NCI-H1105 treated with DMSO at 0.1 percent for 48 hours (cell line): ENCODE results near the gene FBXO3.
"Not testable (repeated sequence)": the region's sequence is repeated elsewhere in the genome, so short reads cannot be mapped to it uniquely, and the experiment has no call there.

Source experiments
- DNase-seq: peaks from one replicate; lab custom pipeline; 2025; lab: John Stamatoyannopoulos, UW

FBXO3 gene

DNA sequence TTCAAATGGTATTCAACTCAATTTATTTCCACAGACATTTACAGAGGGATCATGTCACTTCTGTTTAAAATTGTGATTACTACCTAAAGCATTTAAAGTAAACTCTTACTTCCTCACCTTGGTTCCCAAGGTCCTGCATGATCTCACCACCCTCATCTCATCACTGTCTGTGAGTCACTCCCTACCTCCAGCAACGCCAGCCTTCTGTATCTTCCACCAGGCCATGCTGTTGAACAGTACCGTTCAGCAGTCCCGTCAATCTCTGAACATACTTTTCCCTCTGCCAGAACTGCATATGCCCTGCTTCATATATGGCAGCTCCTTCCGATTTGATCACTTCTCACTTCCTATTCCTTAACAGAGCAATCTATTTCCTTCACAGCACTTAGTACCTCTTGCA lies 2.0 kb downstream of the FBXO3 start:
- no peak for DNase-seq

DNA sequence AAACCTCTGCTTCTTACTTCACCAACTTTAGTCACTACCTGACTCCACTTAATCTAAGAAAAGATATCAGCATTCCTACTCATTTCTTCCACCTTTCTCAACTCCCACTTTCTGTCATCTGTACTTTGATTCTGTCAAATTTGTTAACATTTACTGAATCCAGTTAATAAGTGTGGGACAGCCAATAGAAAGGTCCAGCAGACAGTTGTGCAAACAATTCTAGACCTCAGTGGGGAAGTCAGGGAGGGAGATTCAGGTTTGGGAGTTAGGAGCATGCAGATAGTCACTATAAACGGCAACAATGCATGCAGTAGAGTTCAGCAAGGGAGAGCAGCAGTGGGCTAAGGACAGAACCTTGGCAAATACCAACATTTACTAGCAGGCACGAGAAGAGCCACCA lies 4.1 kb downstream of the FBXO3 start:
- DNase-seq, result no peak

DNA sequence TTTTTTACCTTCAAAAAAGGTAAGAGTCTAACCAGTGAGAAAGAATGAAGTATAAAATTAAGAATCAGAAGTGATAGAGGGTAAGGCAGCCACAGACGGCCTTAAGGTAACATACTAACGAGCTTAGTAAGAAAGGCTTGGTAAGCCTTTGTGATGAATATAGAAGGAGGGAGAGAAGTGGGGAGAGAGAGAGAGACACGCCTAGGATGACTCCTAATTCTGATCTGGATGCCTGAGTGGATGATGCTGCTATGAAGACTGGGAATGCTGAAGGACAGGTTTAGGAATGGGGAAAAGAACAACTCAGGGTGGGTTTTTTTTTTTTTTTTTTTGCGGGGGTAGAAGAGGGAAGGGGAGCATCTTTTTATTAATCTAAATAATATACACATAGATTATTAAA lies 4.8 kb downstream of the FBXO3 start:
- DNase-seq, result no peak

DNA sequence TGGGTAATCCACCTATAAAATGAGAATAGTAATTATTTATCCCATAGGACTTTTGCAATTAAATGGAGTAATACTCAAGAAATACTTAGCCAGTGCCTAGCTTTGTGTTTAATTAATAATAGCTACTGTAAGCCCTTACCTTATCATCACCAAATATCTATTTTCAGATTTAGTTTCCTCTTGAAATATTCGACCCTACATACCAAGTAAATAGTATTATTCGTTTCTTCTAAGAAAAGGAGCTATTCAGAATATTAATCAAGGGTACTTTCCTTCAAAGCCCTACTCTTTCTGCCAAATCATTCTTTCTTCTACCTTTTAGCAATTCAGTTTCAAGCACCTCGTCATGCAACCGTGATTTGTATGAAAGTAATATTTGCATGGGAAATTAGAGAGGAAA lies 6.7 kb downstream of the FBXO3 start:
- no peak for DNase-seq

DNA sequence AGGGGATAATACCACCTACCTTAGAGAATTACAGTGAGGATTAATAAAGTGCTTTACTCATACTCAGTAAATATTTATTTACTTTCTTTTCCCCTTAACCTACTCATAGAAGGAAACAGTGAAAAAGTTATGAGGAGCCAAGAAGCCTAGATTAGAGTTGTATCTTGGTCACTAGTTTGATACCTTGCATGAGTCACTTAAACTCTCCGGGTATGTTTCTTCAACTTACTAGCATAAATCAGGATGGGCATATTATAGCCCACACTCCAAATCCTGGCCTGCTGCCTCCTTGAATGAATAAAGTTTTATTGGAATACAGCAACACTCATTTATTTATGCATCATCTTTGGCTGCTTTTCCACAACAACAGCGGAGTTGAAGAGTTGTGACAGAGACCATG lies 8.2 kb downstream of the FBXO3 start:
- no peak for DNase-seq

DNA sequence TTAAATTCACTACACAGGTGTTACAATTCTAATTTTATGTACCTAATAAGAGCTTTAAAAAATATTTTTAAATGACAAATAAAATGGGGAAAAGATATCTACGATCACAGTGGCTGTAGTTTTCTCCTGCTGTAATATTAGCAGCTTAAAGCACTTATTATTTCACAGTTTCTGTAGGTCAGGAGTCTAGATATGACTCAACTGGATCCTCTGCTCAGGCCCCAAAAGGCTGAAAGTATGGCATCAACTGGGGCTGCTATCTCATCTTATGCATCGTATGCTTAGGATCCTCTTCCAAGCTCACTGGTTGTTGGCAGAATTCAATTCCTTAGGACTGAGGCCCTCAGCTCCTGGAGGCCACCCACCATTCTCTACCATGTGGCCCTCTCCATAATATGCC lies 12.8 kb downstream of the FBXO3 start:
- DNase-seq, result no peak

DNA sequence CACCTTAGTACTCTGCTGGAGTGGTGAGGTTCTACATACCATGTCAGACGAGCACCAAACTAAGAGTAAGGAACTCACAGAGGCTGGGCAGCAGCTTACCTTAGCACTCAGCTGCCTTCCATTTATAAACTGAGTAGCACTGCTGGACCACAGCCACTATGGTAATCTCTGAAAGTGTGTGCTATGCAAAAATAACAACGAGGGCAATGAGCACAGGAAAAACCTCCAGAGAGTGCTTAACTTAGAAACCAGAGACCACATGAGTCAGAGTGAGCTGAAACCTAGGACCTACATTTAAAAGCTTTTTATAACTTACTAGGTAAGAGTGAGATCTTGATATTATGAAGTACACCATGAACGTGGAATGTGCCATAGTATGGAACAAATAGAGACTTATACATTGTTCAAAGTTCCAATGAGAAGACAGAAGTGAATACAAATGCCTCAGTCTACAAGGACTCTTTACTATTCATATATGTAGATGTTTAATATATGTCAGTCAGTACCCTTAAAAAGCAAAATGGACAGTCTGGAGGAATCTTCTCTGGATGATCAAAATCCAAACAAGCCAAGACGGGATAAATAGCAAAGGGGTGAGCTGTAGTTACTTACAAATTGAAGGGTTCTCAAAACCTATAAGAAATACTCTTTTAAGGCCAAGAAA lies 20.9 kb downstream of the FBXO3 start:
- no peak for DNase-seq

DNA sequence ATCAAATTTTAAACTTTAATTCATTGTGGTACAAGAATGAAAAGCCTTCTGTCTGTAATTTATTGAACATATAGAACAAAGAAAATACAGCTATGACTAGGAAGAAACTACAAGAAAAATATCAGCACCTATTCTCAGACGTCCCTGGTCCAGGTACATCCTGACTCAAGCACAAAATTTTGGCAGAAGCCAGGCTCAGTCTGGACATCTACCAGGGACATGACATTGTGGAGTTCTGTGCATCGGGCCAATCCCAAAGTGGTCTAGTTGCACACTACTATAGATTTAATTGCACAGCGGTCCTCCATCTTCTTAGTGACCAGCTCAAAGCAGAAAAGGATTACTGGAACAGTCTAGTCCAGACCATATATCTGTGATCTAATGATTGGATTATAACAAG lies 22.4 kb downstream of the FBXO3 start:
- no peak for DNase-seq

DNA sequence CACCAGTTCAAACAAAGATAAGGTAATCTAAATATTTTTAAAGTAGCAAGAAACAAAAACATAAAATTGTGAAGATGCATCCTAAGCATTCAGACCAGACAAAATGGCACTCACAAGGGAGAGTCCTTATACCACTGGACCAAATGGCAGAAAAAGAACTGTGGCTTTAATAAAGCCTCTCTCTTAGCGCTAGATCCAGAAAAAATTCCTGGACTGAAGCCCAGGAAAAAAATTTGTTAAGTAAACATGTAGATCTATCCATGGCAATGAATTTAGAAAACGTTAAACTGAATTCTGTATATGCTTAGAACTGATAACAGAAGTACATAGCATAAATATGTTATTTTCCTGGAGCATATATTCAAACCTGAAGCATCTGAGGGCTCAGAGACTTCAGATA lies 26.3 kb downstream of the FBXO3 start:
- DNase-seq, result peak; percentile 38

DNA sequence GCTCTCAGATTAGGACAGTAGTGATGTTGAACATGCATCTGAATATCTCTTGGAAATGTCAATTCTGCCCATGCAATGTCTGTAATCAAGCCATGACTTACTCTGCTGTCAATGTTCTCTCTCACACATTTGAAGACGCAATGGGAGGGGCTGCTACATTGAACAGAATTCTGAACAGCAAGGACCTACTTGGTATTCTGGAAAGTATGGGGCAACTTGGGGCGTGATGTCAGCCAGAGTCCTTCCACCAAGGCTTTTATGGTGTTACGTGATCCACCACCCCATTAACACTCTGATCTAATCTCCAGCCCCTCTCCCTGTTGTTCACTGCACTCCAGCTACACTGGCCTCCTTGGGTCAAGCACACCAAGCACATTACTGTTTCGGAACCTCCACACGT lies 31.0 kb downstream of the FBXO3 start:
- DNase-seq, result no peak

DNA sequence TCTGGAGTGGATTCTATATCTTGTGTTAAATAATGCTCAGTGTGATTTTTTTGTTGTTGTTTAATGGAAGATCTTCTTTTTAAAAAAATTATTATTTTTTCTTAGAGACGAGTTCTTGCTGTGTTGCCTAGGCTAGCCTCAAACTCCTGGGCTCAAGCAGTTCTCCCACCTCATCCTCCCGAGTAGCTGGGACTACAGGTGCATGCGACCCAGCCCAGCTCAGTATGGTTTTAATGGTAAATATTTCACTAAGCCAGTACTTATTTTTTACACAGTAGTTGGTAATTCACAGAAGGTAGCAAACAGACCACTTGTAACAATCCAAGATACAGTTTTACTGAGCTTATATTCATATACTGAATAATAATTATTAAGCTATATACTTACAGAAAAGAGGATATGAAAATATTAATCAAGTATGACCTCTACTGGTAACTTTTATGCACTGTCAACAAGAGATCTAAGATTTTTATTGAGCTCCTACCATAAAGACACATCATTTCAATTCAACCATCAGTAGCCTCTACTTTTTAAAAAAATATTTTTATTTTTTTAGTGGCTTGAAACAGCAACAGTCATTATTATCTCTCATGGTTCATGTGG lies 32.0 kb downstream of the FBXO3 start:
- peak; percentile 59 for DNase-seq

DNA sequence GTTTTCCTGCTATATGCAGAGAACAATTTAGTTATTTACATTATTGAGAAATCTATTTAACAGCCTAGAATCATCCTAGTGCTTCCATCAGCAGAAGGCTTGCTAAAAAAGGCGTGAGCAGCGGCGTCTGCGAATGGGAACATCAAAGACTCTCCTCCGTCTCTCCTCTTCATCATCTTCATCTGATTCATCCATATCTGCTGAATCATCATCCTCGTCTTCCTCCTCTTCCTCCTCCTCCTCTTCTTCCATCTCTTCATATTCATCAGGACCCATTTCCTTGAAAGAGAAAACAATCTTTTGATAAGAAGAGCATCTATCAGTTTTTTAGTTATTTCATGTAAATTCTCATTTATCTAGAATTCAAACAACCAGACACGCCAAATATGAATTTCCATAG lies 32.5 kb downstream of the FBXO3 start:
- DNase-seq, result no peak

DNA sequence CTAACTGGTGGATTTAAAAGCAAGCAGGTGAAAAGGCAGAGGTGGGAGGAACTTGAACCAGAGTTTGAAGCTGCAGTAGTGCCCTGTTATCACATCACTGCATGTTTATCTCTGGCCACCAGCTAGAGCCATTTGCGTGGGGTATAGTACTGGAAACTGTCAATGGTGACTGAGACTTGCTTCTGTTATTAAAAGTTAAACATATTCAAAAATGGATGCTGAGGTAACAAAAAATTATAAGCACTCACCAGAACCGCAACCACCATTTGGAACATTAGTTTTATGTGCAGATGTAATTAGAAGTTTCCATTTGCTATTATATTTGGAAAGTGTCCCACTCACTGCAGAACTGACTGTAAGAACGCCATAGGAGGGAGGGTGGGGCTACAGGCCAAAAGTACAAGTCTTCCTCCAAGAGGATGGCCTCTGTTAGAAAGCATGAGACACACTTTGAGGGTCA lies 36.9 kb downstream of the FBXO3 start:
- DNase-seq, result no peak

DNA sequence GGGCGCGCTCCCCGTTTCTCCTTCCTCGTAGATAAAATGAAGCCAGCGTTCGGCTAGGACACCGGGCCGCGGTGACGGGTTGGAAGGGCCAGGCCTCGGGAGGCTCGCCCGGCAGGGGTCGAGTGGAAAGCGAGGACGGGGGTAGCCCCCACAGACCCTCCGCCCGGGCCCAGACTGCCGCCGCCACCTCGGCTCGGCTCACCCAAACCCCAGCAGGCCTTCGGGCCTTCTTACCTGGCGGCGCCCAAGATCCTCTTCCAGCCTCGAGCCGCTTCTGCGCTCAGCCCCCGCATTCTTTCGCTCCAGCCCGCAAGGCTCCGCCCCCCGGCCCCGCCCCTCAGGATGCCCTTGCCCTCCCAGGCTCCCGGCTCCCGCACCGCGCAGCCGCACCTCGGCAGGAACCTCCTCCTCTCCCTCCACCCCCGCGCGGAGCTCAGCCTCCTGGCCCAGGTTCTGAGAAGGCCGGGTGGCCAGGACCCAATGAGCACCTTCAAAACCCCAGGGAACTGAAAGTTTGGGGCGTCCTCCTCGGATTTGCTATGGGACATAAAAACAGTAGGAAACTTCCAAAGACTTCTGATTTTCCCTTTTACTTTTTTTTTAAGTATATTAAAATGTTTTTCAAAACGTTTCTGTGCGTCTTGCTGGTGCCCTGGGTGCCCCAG lies 38.0 kb downstream of the FBXO3 start, which contains the start of gene CD59:
Gene CD59 (minus strand): TSS at position 276 of the 665 bp plus-strand sequence. CDS start 13,978 bp downstream, outside the sequence.
- DNase-seq, result peak; percentile 87

DNA sequence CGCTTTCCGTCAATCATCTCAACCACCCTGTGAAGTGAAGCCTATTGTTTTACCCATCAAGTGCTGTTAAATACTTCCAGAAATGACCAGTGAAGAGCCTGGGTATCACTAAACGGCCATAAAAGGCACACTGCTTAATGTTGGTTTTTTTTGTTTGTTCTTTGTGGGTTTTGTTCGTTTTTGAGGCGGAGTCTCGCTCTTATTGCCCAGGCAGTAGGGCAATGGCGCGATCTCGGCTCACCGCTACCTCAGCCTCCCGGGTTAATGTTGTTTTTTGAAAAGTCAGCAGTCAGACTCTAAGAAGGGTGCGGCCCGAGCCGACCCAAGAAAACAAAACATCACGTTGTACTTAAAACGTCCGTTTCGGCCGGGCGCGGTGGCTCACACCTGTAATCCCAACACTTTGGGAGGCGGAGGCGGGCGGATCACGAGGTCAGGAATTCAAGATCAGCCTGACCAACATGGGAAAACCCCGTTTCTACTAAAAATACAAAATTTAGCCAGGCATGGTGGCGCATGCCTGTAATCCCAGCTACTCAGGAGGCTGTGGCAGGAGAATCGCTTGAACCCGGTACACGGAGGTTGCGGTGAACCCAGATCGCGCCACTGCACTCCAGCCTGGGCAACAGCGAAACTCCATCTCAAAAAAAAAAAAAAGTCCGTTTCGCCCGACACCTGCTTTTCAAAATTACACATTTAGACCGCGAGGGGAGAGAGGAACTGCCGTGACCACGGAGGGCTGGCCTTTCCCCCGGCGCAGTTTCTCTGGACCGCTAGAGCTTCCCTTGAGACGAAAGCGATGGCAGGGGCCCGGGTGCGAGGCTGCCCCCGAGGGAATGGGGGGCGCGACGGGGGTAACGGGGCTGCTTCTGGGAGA lies 38.8 kb downstream of the FBXO3 start:
- DNase-seq, result peak; percentile 64

DNA sequence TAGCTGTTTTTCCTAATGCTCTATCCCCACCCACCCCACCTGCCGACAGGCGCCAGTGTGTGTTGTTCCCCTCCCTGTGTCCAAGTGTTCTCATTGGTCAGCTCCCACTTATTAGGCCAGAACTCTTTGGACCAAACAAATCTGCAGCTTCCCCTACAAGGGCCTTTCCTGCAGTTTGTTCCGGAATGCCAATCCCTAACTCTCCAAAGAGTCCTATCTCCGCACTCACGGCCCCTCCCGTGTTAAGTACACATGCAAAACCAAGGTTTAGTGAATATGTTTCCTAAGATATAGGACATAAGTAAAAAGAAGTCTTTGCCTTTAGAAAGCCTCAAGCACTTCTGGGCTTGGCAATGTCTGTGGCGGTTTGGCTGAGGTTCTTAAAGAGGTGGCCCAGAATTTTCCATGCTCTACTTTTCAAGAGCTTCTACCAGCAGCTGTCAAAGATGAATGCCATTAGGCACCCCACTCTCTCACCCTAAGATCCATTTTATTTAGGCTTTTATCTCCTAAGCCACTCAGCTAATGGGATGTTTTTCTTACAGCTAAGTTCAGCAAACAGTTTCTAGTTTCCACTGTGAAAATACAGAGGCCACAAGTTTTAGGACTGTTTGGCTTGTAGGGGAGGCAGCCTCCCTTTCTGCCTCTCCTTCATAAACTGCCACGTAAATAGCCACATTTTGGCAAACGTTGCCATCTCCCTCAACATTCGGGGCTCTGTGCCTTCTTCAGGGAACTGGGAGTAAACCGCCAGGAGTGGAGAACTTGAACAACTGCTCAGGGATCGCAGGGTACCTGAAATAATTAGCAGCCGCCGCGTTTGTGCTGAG lies 39.7 kb downstream of the FBXO3 start:
- DNase-seq, result no peak

DNA sequence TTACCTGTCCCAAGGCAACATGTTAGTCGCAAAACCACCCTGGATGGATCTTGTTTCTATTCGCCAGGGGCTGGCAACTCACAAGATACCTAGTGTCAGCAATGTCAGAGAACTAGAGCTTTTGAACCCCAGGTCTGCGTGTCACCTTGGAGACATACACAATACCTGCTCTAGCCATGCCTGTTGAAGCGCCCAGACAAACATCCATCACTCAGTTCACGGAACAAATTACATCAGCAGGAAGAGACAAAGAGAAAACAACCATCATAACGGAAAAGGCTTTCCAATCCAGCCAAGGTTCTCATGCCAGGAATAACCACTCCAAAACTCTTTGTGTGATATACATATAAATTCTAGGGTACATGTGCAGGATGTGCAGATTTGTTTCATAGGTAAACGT lies 40.3 kb downstream of the FBXO3 start:
- peak; percentile 5 for DNase-seq

DNA sequence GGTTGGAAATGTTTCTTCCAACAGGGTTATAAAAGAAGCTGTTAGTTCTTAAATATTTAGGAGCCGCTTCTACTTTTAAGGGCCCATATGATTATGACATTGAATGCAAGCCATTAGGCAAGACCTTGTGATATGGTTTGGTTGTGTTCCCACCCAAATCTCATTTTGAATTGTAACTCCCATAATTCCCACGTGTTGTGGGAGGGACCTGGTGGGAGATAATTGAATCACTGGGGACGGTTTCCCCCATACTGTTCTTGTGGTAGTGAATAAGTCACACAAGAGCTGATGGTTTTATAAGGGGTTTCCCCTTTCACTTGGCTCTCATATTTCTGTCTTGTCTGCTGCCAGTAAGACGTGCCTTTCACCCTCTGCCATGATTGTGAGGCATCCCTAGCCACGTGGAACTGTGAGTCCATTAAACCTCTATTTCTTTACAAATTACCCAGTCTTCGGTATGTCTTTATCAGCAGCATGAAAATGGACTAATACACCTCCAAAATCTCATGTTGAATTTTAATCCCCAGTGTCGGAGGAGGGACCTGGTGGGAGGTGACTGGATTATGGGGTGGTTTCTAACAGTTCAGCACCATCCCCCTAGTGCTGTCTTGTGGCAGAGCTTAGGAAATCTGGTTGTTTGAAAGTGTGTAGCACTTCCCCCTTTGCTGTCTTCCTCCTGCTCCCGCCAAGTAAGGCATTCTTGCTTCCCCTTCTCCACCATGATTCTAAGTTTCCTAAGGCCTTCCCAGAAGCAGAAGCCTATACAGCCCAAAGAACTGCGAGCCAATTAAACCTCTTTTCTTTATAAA lies 42.4 kb downstream of the FBXO3 start:
- DNase-seq, result no peak

DNA sequence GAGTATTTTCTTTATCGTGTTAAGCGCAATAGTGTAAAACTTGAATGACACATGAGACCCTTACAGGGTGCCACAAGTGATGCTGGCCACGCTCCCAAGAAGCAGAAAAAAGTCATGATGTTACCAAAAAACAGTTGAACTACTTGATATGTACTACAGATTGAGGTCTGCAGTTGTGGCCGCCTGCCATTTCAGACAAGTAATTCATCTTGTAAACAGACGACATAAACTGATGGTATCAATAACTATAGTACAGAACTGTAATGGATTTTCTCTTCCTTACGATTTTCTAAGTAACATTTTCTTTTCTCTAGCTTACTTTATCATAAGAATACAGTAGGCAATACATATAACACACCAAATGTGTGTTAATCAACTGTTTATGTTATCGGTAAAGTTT lies 43.6 kb downstream of the FBXO3 start:
- DNase-seq, result no peak

DNA sequence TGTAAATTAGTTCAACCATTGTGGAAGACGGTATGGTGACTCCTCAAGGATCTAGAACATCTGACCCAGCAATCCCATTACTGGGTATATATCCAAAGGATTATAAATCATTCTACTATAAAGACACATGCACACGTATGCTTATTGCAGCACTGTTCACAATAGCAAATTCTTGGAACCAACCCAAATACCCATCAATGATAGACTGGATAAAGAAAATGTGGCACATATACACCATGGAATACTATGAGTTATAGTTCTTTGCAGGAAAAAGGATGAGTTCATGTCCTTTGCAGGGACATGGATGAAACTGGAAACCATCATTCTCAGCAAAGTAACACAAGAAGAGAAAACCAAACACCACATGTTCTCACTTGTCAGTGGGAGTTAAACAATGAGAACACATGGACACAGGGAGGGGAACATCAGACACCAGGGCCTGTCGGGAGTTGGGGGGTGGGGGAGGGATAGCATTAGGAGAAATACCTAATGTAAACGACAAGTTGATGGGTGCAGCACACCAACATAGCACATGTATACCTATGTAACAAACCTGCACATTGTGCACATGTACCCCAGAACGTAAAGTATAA lies 45.2 kb downstream of the FBXO3 start:
- not testable (repeated sequence) for DNase-seq
